Gastroesophageal sphincter (tissue), 3 donors: ENCODE results near the gene RAB11A.

ENCODE experiments used
- POLR2A ChIP-seq, 2 donors: fragments of 450-650 bp; IDR thresholded peaks; one replicate each; pipeline ENCODE4 v1.6.1; 2017; ENCODE audit warnings: antibody characterized with exemption in 2 of 2, mild to moderate bottlenecking in 2 of 2, moderate library complexity in 1 of 2
- POLR2AphosphoS5 ChIP-seq: sonication (generic); formaldehyde crosslinking; IDR thresholded peaks from one replicate; pipeline ENCODE4 v1.6.1; 2017; ENCODE audit warnings: antibody characterized with exemption
- TF ChIP-seq, protein P1 (sequence below), 4 experiments: fragments of 200-600 bp in 2 of 4; fragments of 450-650 bp in 2 of 4; sonication (generic) in 1 of 4; IDR thresholded peaks; one replicate each; pipeline ENCODE4 v1.5.1; 2017 to 2019; ENCODE audit warnings: antibody characterized with exemption in 4 of 4, mild to moderate bottlenecking in 2 of 4, moderate library complexity in 2 of 4

- TF ChIP-seq POLR2A (IDR thresholded peaks at IDR 0.05) (no peak), POLR2AphosphoS5 (no peak)
- TF ChIP-seq, protein P1, sequence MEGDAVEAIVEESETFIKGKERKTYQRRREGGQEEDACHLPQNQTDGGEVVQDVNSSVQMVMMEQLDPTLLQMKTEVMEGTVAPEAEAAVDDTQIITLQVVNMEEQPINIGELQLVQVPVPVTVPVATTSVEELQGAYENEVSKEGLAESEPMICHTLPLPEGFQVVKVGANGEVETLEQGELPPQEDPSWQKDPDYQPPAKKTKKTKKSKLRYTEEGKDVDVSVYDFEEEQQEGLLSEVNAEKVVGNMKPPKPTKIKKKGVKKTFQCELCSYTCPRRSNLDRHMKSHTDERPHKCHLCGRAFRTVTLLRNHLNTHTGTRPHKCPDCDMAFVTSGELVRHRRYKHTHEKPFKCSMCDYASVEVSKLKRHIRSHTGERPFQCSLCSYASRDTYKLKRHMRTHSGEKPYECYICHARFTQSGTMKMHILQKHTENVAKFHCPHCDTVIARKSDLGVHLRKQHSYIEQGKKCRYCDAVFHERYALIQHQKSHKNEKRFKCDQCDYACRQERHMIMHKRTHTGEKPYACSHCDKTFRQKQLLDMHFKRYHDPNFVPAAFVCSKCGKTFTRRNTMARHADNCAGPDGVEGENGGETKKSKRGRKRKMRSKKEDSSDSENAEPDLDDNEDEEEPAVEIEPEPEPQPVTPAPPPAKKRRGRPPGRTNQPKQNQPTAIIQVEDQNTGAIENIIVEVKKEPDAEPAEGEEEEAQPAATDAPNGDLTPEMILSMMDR (IDR thresholded peaks at IDR 0.05), result no peak
Measured at GRCh38 chr15:65940618-65940909, 71.3 kb downstream of the RAB11A start.
